ENCODE measurements around the gene CD28.

DNA sequence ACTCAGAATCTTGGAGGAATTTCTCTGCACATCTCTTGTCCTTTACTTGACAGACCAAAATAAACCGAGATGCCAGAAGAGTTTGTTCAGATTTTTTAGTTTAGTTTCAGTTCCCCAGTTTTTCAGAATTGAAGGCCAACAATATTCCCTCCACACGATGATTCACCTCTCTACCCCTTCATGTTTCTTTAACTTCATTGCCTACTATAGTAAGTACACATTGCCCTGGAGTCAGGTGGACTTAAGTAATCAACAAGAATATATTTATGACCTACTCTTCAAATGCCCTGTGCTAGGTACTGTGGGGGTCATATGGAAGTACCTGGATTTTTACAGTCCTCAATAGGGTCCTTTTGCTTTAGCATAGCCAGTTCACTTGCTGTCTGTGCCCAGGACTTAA, 81.5 kb downstream of the CD28 start:
- TF ChIP-seq TAF1 (IDR thresholded peaks at IDR 0.05; ENCODE audit: low read depth) = no peak
- no peak for TF ChIP-seq POLR2AphosphoS5 (IDR thresholded peaks at IDR 0.05)
- TF ChIP-seq, protein P1, sequence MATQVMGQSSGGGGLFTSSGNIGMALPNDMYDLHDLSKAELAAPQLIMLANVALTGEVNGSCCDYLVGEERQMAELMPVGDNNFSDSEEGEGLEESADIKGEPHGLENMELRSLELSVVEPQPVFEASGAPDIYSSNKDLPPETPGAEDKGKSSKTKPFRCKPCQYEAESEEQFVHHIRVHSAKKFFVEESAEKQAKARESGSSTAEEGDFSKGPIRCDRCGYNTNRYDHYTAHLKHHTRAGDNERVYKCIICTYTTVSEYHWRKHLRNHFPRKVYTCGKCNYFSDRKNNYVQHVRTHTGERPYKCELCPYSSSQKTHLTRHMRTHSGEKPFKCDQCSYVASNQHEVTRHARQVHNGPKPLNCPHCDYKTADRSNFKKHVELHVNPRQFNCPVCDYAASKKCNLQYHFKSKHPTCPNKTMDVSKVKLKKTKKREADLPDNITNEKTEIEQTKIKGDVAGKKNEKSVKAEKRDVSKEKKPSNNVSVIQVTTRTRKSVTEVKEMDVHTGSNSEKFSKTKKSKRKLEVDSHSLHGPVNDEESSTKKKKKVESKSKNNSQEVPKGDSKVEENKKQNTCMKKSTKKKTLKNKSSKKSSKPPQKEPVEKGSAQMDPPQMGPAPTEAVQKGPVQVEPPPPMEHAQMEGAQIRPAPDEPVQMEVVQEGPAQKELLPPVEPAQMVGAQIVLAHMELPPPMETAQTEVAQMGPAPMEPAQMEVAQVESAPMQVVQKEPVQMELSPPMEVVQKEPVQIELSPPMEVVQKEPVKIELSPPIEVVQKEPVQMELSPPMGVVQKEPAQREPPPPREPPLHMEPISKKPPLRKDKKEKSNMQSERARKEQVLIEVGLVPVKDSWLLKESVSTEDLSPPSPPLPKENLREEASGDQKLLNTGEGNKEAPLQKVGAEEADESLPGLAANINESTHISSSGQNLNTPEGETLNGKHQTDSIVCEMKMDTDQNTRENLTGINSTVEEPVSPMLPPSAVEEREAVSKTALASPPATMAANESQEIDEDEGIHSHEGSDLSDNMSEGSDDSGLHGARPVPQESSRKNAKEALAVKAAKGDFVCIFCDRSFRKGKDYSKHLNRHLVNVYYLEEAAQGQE (IDR thresholded peaks at IDR 0.05; ENCODE audit: borderline replicate concordance) = no peak
- TF ChIP-seq, protein P2, sequence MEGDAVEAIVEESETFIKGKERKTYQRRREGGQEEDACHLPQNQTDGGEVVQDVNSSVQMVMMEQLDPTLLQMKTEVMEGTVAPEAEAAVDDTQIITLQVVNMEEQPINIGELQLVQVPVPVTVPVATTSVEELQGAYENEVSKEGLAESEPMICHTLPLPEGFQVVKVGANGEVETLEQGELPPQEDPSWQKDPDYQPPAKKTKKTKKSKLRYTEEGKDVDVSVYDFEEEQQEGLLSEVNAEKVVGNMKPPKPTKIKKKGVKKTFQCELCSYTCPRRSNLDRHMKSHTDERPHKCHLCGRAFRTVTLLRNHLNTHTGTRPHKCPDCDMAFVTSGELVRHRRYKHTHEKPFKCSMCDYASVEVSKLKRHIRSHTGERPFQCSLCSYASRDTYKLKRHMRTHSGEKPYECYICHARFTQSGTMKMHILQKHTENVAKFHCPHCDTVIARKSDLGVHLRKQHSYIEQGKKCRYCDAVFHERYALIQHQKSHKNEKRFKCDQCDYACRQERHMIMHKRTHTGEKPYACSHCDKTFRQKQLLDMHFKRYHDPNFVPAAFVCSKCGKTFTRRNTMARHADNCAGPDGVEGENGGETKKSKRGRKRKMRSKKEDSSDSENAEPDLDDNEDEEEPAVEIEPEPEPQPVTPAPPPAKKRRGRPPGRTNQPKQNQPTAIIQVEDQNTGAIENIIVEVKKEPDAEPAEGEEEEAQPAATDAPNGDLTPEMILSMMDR (IDR thresholded peaks at IDR 0.05; ENCODE audit: poor library complexity, severe bottlenecking) = no peak
- no peak for TF ChIP-seq RAD21 (conservative IDR thresholded peaks at IDR 0.05)

Measured in neural cell (in vitro differentiated cells).